DMS114 treated with DMSO at 0.1 percent for 48 hours (cell line): Measurements from ENCODE around the gene NKAIN2.
"Not testable (repeated sequence)": the region's sequence is repeated elsewhere in the genome, so short reads cannot be mapped to it uniquely, and the experiment has no call there.

Experiments used
- DNase-seq: peaks from one replicate; lab custom pipeline; 2025; ENCODE audit not compliant: unreplicated experiment; lab: John Stamatoyannopoulos, UW

NKAIN2 gene

DNA sequence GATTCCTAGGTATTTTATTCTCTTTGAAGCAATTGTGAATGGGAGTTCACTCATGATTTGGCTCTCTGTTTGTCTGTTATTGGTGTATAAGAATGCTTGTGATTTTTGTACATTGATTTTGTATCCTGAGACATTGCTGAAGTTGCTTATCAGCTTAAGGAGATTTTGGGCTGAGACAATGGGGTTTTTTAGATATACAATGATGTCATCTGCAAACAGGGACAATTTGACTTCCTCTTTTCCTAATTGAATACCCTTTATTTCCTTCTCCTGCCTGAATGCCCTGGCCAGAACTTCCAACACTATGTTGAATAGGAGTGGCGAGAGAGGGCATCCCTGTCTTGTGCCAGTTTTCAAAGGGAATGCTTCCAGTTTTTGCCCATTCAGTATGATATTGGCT is 363.6 kb downstream of the NKAIN2 start:
- not testable (repeated sequence) for DNase-seq

DNA sequence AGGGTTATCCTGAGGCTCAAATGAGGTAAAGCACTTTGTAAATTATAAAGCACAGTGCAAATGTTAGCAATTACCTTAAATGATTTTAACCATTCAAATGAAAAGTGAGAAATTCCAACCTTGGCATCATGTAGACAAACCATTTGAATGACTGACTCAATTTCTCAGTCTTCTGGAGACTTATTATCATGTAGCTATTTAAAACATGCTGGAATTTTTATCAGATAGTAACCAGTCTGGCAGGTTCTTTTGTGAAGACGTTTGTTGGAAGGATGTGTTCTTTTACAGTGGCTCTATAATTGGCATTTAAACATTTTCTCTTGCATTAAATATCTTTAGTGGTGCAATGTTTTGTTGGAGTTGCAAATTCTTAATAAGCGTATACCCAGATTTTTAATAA is 386.6 kb downstream of the NKAIN2 start:
- no peak for DNase-seq

DNA sequence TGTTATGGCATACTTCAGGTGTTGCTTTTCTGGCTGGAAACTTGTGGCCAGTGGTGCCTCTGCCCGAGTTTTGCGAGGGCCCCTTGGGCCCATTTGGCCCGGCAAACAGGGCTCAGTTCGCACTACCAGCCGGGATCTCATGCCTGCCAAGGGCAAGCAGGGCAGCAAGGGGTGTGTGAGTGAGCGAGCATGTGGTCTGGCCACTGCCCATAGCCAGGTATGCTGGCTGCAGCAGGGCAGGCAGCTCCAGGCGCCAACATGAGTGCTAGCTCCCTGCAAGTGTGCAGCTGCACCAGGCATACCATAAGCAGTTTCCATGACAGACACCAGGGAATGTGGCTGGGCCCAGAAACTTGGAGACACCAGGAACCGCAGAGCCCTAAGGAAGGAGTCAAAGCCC is 389.5 kb downstream of the NKAIN2 start:
- no peak for DNase-seq

DNA sequence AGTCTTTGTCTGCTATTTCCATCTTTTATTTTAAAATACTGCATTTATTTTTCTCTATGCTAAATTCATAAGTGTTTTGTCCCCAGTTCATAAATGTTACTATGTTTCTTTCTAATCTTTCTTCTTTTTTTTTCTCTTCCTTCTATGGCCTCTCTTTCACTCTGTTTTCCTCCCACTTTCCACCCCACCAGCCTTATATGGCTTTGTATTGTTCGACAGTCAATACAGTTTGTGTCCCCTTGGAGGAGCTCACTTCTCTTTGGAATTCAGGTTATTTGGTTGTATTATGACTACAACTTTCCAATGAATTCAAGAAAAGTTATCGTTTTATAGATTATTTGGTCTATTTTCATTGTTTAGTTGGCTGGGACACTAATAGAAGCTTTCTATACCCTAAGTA is 393.5 kb downstream of the NKAIN2 start:
- no peak for DNase-seq

DNA sequence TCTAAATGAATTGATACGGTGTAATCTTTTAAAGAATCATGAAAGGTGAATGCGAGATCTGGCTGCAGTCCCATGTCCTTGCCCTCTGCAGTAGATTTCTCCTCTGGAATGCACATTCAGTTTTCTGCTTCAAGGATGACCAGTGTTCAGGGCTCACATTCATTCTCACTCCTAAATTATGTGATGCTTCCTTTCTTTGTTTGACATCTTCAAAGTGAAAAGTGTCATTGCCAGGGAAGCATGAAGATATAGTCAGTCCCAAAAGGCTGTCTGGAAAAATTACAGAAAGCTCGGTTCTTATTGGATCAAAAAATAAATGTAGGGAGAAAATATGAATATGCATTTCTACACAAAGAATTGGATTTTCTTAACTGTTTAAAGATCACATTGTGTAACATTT is 395.6 kb downstream of the NKAIN2 start:
- no peak for DNase-seq

DNA sequence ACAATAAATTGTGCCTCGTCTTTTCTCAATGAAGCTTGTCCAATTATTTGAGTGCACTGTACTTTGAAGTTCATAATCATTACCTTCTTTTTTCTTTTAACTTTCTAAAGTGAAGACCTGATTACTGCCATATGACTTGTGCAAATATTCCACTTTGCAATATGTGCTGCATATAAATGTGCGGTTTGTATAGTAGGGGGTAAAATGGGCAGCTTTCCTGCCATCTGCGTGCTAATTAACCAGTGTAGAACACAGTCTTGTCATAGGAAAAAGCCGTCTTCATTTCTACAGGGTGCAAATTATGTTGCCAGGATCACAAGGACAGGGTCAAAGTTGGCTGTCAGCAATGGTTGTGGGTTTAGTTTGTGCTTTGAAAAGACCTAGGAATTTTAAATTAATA is 397.0 kb downstream of the NKAIN2 start:
- no peak for DNase-seq

DNA sequence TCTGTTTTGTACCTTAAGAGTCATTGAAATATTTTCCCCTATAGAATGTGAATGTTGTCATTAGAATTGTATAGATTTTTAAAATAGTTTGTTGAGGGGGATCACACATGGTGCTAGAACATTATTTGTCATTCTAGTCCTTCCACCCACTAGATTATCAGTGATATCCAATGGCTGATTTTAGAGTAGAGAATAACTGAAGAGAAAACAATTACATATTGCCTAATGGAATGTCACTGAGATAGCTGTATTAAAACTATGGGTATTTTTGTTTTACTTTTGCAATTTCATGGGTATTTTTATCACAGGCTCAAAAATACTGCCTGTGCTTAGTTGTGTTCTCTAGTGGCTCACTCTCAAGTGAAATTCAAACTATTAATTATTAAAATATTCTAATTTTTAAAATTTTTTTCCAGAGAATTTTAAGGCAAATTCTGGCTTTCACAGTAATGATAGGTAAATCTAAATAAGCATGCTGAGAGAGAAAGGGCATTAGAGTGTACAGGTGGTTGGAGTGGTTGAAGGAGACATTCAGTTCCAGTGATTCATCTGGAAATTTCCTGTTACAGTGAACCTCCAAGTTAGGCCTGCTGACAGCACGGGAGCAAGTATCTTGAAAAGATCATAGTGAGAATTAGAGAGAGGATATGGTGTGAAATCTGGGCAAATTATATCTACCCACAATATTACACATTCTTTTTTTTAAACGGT is 399.6 kb downstream of the NKAIN2 start:
- no peak for DNase-seq

DNA sequence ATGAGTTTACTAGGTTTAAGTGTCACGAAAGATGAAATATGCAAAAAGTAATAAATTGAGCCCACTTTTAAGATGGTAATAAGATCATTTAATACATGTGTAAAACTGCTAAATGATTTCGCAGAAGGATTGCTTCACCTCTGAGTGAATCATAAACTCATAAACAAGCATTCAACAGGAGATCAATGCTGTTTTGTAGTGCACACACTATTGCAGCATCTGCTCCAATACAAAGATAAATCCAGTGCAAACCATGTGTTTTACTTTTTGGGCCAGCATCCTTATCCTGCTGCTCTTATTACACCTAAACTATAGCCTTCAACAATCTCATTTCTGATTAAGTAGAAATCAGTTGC is 400.1 kb downstream of the NKAIN2 start:
- no peak for DNase-seq

DNA sequence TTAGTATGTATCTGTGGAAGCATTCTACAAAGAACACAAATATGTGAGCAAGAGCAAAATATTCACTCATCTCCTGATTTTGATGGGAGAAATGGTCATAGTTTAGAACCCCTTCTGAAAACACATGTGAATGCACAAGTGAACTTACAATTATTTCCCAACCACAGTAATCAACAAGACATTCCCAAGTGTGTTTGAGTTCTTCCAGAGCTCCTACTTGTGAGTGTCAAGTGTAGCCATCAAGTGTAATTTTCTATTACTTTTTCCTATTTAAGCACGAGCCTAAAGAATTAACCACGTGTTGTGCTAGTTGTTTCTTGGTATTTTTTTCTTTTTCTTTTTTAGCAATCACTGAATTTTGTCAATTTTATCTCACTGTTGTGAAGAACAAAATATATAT is 402.3 kb downstream of the NKAIN2 start:
- DNase-seq = no peak

DNA sequence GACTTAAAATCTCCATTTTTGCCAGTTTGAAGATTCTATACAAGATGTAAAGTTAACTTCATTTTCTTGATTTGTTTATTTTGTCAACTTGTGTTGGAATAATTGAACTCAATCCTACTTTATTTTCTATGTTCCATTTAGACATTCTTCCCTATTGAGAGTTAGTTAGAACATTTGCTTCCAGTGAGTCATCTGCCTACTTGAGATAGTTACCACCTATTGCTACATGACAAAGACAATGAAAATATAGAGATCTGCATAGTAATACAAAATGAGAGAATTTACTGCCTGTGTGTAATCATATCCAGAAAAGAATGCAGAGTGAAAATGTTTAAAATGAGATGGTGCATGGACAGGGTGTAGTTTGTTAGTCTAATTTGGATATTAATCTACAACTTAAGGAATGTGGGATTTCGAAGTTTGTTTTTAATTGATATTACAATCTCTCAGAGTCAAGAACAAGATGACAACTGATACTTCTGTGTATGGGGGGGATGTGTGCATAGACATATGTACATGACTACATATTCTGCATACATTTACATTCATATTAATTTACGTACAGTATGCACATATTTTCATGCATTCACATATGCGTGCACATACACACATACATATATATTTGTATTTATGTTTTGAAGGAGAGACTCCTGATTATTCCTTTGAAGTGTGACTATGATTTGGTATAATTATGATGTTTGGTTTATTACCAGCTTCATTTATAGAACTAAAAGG is 420.1 kb downstream of the NKAIN2 start:
- DNase-seq = no peak

DNA sequence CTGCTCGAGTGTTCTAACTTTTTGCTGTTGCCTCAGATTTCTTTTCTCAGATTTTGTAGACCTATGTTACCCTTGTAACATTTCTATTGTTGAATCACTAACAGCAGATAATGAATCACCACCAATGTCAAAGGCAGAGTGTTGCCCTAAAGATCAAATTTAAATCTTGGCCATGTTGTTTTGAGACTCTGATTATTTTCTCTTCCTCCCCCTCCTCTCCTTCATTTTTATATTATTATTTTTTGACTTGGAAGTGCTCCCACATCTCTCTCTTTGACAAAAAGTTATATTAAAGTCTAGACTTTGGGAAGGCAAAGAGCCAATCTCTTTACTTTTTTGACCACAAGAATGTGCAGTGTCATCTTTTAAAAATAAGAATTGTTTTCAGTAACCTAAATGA is 422.7 kb downstream of the NKAIN2 start:
- DNase-seq = no peak

DNA sequence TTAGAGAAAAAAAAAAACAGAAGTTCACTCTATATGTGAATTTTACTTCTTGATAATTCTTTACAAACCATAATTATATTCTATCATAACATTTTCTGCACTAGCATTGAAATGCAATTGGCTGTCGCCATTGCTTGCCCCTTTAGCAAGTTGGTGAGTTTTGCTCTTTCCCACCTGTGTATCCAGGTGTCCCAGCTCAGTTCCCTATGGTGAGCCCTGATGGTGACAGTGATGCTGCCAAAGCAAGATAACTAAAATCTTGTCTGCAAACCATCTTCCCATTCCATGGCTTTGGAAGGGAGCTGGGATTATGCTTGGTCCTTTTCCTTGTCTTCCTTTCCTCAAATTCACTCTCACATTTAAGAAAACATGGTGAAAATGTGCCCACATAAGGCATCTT is 429.6 kb downstream of the NKAIN2 start:
- no peak for DNase-seq

DNA sequence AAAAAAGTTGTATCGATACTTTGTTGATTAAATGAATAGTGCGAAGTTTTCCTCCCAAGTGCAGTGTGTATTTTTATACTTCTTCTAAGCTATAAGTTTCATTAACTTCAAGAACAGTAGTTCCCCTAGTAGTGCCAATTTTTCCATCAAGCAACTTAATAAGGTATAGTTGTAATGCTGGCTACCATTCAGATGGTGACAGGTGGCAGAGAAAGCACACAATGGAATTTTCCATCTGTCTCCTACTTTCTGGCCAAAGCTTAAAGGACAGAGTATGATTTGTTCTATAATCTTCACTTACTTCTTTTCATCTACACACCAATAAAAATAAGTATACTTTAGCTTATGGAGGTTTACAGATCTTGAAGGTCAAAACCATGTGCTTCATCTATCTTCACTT is 431.1 kb downstream of the NKAIN2 start:
- DNase-seq = no peak

DNA sequence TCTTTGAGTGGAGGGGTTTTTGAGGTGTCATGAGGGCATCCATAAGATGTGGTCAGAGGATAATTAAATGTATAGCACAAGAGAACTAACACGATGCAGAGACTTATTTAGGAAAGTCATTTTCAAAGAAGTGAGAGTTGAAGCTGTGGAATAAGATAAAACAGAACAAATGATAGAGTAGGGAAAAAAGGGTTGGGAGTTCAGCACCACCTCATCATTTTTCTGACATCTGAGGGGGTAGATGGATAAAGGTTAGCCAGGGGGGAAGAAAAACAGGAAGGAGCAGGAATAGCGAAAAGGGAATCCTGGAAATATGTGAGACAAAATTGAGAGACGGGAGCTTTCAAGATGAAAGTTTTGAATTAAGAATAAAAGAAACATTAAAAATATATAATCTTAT is 434.2 kb downstream of the NKAIN2 start:
- DNase-seq = no peak

DNA sequence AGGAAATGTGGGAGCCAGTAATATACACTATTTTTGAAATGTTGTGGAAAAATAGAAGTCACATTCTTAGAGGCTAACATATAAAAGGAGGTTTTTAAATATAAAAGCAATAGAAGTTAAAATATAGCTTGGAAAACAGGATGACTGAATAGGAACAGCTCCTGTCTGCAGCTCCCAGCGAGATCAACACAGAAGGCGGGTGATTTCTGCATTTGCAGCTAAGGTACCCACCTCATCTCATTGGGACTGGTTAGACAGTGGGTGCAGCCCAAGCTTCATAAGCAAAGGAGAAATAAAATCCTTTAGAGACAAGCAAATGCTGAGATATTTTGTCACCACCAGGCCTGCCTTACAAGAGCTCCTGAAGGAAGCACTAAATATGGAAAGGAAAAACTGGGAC is 434.7 kb downstream of the NKAIN2 start:
- DNase-seq = not testable (repeated sequence)

DNA sequence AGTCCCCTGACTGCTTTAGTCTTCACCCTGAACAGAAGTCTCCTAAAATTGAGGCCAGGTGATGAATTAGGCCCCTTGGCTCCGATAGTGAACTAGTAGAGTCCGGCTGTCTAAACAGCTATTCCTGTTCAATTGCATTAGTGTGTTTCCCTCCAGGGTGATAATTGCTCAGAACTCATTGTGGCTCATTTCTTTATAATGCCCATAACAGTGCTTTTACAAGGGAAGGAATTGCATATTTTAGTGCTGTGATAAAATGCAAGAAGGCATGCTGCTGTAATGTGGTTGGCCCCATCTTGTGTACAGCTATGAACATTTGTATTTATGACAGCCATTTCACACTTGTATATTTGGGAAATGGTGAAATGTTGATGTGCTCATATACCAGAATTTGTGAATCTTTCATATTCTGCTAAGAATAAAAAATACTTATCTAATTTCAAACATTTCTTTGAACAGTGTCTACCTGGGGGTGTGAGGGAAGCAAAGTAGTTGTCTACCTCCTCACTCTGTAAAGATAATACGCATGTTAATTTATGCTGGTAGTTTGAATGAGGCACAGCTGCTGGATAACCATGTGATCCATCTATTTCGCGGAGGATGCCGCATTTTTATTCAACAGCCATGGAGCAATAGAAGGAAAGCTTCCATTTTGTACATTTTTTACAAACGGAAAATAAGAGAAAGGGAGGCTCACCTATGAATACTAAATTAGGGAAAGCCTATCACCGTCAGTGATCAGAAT is 451.4 kb downstream of the NKAIN2 start:
- no peak for DNase-seq

DNA sequence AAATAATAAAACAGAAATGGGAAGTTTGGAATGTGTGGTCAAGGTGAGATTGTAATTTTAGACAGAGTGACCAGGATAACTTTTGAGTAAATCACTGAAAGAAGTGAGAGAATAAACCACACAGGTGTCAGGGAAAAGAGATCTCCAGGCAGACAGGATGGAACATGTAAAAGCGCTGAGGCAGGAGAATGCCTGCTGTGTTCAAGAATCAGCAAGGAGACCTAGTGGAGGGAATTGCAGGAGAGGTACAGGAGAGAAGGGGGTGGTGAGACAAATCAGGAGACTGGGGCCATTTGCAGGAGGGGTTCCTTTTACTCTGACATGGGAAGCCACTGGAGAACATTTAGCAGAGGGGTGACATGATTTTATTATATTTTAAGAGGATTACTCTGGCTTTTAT is 456.7 kb downstream of the NKAIN2 start:
- no peak for DNase-seq

DNA sequence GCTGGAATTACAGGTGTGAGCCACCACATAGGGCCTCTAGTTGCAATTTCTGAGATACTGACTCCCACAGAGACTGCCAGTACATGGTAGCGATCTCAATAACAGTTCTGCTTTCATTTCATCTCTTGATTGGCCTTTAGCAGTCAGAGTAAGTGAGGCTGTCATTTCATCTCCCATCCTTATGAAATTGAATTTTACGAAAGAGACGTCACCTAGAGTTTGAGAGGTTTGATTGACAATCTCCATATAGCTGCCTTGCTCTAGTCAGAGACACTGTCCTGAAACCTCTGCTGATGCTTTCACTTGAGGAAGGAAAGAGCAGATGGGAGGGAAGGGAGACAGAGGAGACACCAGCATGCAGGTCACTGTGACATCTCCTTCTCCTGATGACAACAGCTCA is 466.1 kb downstream of the NKAIN2 start:
- no peak for DNase-seq

DNA sequence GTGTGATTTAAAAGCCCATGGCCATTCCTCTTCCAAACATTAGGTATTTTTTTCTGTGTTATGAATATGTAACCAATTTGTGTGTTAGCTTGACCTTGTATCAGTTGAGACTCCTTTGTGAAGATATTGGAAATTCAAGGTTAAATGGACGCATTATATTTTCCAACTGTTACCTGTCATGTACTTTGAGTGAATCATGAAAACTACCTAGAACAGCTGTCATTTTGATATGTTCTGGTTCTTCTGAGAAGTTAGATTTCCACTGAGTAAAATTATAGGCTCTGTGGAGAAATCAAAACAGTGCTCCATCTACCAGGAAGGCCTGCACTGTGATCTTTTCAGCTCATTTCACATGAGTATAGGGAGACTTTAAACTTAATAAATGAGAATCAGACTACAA is 470.0 kb downstream of the NKAIN2 start:
- DNase-seq = no peak

DNA sequence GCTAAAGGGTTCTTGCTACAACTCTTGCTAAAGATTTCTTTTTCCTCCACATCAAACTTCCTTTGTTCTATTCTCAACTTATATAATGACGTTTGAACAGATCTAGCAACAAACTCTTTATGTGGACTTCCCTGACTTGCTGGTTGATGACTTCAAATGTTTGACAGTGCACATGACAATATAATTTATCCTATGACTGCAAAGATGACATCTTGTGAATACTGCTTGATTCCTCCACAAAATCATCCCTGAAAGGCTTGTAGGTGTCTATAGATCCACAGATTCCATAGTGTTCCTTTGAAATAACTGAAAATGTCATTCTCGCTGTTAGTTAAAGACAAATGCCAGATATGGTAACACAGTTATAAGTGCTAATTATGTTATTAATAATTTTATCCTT is 478.9 kb downstream of the NKAIN2 start:
- no peak for DNase-seq

DNA sequence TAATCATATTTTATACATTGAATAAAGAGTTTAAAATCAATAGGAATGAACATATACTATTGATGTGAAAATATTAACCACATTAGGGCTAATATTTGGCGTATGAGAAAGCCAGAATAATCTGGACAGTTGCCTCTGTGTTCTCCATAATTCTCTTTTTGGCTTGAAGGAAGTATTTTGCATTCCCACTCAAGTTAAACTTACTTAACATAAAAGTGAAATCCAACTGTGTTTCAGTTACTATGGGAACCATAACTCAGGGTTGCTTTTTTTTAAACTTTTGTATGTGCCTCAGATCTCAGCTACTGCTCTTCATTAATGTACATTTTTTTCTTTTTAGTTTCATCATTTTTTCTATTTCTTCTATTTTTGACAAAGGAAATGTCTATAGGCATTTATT is 479.8 kb downstream of the NKAIN2 start:
- DNase-seq = no peak

DNA sequence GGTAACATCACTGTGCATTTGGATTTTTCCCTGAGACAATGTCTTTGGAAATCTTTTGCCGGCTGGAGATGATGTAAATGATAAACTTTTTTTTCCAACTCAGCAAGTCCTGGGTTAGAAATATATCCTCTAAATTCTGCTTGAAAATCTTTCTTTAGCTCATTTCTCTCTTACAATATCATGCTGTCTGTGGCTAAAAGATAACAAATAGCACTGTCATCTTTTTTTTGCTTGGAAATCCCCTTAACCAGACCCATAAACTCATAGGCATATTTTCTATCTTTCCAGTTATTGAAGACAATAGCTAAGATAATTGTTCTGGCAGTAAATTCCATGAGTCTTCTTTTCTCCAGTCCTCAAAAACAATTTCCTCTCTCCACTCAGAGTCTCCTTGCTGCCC is 481.5 kb downstream of the NKAIN2 start:
- no peak for DNase-seq
